LNCAP (cell line): ENCODE measurements around the gene PCSK7.

ENCODE experiments used
- CTCF ChIP-seq: fragments of 450-650 bp; IDR thresholded peaks from 2 replicates; pipeline ENCODE4 v1.5.1; 2017; ENCODE audit warnings: mild to moderate bottlenecking

Gene PCSK7

GRCh38 chr11:117179048-117179999 lies 52.5 kb downstream of the PCSK7 start:
- TF ChIP-seq CTCF: no peak

- no peak for TF ChIP-seq CTCF
These were observed 53.5 kb downstream of the PCSK7 start, which contains the start of gene SIDT2 for GRCh38 chr11:117178210-117179034. TSS of gene SIDT2 (plus strand) at chr11:117178743. CDS start at chr11:117179264, 521 bp downstream.

GRCh38 chr11:117177534-117178209 lies 54.2 kb downstream of the PCSK7 start:
- no peak for TF ChIP-seq CTCF

DNA sequence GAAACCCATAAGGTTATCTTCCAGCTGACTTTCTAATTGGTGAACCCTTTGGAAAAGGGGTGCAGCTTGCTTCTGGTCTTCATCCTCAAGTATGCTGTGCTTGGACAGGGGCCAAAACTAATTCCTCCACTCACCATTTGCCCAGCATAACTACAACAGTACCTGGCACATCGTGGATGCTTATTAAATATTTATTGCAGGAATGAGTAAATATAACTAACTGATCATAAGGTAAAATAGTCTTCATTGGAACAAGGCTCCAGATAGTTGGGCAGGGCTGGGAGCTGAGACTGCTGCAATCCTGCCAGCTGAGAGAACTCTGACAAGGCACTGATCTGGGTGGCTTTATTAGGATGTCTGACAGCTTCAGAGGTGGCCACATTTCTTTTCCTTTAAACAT lies 55.7 kb downstream of the PCSK7 start:
- TF ChIP-seq CTCF: no peak

DNA sequence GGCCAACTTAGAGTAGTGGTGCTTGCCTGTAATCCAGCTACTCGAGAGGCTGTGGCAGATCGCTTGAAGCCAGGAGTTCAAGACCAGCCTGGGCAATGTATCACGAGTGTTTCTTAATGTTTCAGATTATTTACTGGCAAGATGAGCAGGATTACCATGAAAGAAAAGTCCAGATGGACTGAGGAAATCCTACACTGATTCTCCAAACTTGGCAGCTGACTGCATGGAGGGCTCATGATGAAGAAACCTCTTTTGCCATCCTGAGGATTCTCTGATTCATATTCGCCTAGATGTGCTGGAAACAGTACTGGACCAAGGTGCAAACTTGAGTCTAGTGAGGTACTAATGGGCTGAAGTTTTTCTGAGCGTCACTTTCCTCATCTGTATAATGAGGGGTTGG lies 56.1 kb downstream of the PCSK7 start:
- TF ChIP-seq CTCF: no peak

GRCh38 chr11:117175104-117175503 lies 56.8 kb downstream of the PCSK7 start:
- TF ChIP-seq CTCF: no peak
